ENCODE results near the gene RPL10A.

Gene RPL10A

GRCh38 chr6:35463292-35463691, 4.9 kb upstream of the RPL10A start:
- no peak overlapping the region for H3K4me3 Mint-ChIP-seq
- peaks cover 10% of the 10 kb centered on the region for H3K4me1 Mint-ChIP-seq
- no peaks in the 10 kb centered on the region for H3K9me3 Mint-ChIP-seq
- peaks cover 11% of the 10 kb centered on the region for H3K27me3 Mint-ChIP-seq (ENCODE audit: low read depth, poor library complexity)
- no peak for DNase-seq
- H3K36me3 Mint-ChIP-seq (ENCODE audit: low read depth) = peaks cover 71% of the 10 kb centered on the region
- peak overlapping the region; percentile 50 for H3K27ac Mint-ChIP-seq
- no peak for TF ChIP-seq CTCF (IDR thresholded peaks at IDR 0.05)

- Mint-ChIP-seq H3K4me3 (no peak overlapping the region), H3K27me3 (ENCODE audit: low read depth, poor library complexity) (peaks cover 8% of the 10 kb centered on the region)
Observed at GRCh38 chr6:35465646-35466045, 2.6 kb upstream of the RPL10A start.

GRCh38 chr6:35468980-35469750, 964 bp downstream of the RPL10A start:
- DNase-seq = no peak
- no peak for TF ChIP-seq CTCF (IDR thresholded peaks at IDR 0.05)

More at GRCh38 chr6:35465646-35466045, 2.6 kb upstream of the RPL10A start:
- TF ChIP-seq CTCF (IDR thresholded peaks at IDR 0.05) = no peak
- peaks cover 26% of the 10 kb centered on the region for H3K4me1 Mint-ChIP-seq
- no peak overlapping the region for H3K27ac Mint-ChIP-seq
- DNase-seq = no peak
- no peaks in the 10 kb centered on the region for H3K9me3 Mint-ChIP-seq
- peaks cover 70% of the 10 kb centered on the region for H3K36me3 Mint-ChIP-seq (ENCODE audit: low read depth)

GRCh38 chr6:35469751-35470662, 1.8 kb downstream of the RPL10A start:
- peaks cover 56% of the 10 kb centered on the region for H3K36me3 Mint-ChIP-seq (ENCODE audit: low read depth)
- H3K27ac Mint-ChIP-seq = peak overlapping the region; percentile 100
- no peak for DNase-seq
- peaks cover 11% of the 10 kb centered on the region for H3K27me3 Mint-ChIP-seq (ENCODE audit: low read depth, poor library complexity)
- no peaks in the 10 kb centered on the region for H3K9me3 Mint-ChIP-seq
- peaks cover 42% of the 10 kb centered on the region for H3K4me1 Mint-ChIP-seq
- peak overlapping the region; percentile 95 for H3K4me3 Mint-ChIP-seq
- no peak for TF ChIP-seq CTCF (IDR thresholded peaks at IDR 0.05)

More at GRCh38 chr6:35468980-35469750, 964 bp downstream of the RPL10A start:
- Mint-ChIP-seq H3K27me3 (ENCODE audit: low read depth, poor library complexity) (peaks cover 11% of the 10 kb centered on the region), H3K9me3 (no peaks in the 10 kb centered on the region), H3K27ac (peak overlapping the region; percentile 100), H3K4me1 (peaks cover 42% of the 10 kb centered on the region), H3K36me3 (ENCODE audit: low read depth) (peaks cover 60% of the 10 kb centered on the region), H3K4me3 (peak overlapping the region; percentile 95)

GRCh38 chr6:35470663-35471120, 2.5 kb downstream of the RPL10A start:
- no peak for DNase-seq
- Mint-ChIP-seq H3K4me1 (peaks cover 44% of the 10 kb centered on the region), H3K27ac (peak overlapping the region; percentile 100)

More at GRCh38 chr6:35470663-35471120, 2.5 kb downstream of the RPL10A start:
- Mint-ChIP-seq H3K4me3 (peak overlapping the region; percentile 95), H3K27me3 (ENCODE audit: low read depth, poor library complexity) (peaks cover 11% of the 10 kb centered on the region), H3K36me3 (ENCODE audit: low read depth) (peaks cover 52% of the 10 kb centered on the region), H3K9me3 (no peaks in the 10 kb centered on the region)
- no peak for TF ChIP-seq CTCF (IDR thresholded peaks at IDR 0.05)
